ENCODE measurements around the gene RAD23A. TPM values are rescaled to one million over a fixed set of nuclear protein-coding genes. Genes with fewer than 3 reads are reported as not detected.

RAD23A gene
- total RNA-seq, 1 experiment from 2014 or later: 354 TPM

- Histone ChIP-seq H3K27me3 (no peaks in the 10 kb centered on the region), H3K36me3 (no peaks in the 10 kb centered on the region), H3K4me3 (no peak overlapping the region), H3K9me3 (no peaks in the 10 kb centered on the region)
- no peak for DNase-seq
These were observed 42.1 kb downstream of the RAD23A start for GRCh38 chr19:12987781-12988180.

- no peak for DNase-seq
- H3K4me3 ChIP-seq: no peak overlapping the region
These were observed 44.8 kb downstream of the RAD23A start for GRCh38 chr19:12990431-12990830.

GRCh38 chr19:12990853-12991252 is 45.2 kb downstream of the RAD23A start:
- no peaks in the 10 kb centered on the region for H3K36me3 ChIP-seq
- no peak for DNase-seq
- H3K9me3 ChIP-seq: no peaks in the 10 kb centered on the region
- no peaks in the 10 kb centered on the region for H3K27me3 ChIP-seq
- H3K4me3 ChIP-seq: no peak overlapping the region

More at GRCh38 chr19:12990431-12990830, 44.8 kb downstream of the RAD23A start:
- H3K9me3 ChIP-seq: no peaks in the 10 kb centered on the region
- no peaks in the 10 kb centered on the region for H3K27me3 ChIP-seq
- H3K36me3 ChIP-seq: no peaks in the 10 kb centered on the region

- Histone ChIP-seq H3K27me3 (no peaks in the 10 kb centered on the region), H3K9me3 (no peaks in the 10 kb centered on the region), H3K36me3 (peaks cover 3% of the 10 kb centered on the region; the same call in 1 of the 2 replicates), H3K4me3 (no peak overlapping the region)
- DNase-seq: no peak
These were observed 45.6 kb downstream of the RAD23A start for GRCh38 chr19:12991296-12991695.

- DNase-seq: no peak
- Histone ChIP-seq H3K9me3 (no peaks in the 10 kb centered on the region), H3K27me3 (no peaks in the 10 kb centered on the region), H3K36me3 (peaks cover 16% of the 10 kb centered on the region), H3K4me3 (no peak overlapping the region)
These were observed 47.1 kb downstream of the RAD23A start for GRCh38 chr19:12992729-12993128.

- no peak for DNase-seq
- peaks cover 24% of the 10 kb centered on the region for H3K36me3 ChIP-seq
- H3K27me3 ChIP-seq: no peaks in the 10 kb centered on the region
- no peaks in the 10 kb centered on the region for H3K9me3 ChIP-seq
- no peak overlapping the region for H3K4me3 ChIP-seq
These were observed 47.9 kb downstream of the RAD23A start for GRCh38 chr19:12993562-12993961.

GRCh38 chr19:12994701-12995595 is 49.3 kb downstream of the RAD23A start, which contains the start of gene NFIX:
Gene NFIX, plus strand, starts transcription at chr19:12995475. Its CDS starts 363 bp downstream, at chr19:12995838.
- H3K4me3 ChIP-seq: peak within 1 kb of the TSS; percentile 95
- DNase-seq: peak; percentile 88
- no peaks in the 10 kb centered on the region for H3K27me3 ChIP-seq
- peaks cover 38% of the 10 kb centered on the region for H3K36me3 ChIP-seq
- no peaks in the 10 kb centered on the region for H3K9me3 ChIP-seq

GRCh38 chr19:12995596-12996405 is 50.1 kb downstream of the RAD23A start:
- peak; percentile 75 for DNase-seq
- Histone ChIP-seq H3K36me3 (peaks cover 47% of the 10 kb centered on the region), H3K4me3 (peak overlapping the region; percentile 95), H3K9me3 (no peaks in the 10 kb centered on the region), H3K27me3 (no peaks in the 10 kb centered on the region)

- DNase-seq: peak; percentile 83
- Histone ChIP-seq H3K36me3 (peaks cover 54% of the 10 kb centered on the region), H3K4me3 (peak overlapping the region; percentile 95), H3K9me3 (no peaks in the 10 kb centered on the region), H3K27me3 (no peaks in the 10 kb centered on the region)
These were observed 50.9 kb downstream of the RAD23A start for GRCh38 chr19:12996406-12997094.

GRCh38 chr19:12997179-12997966 is 51.7 kb downstream of the RAD23A start:
- H3K36me3 ChIP-seq: peaks cover 59% of the 10 kb centered on the region
- DNase-seq: peak; percentile 53
- no peaks in the 10 kb centered on the region for H3K27me3 ChIP-seq
- H3K4me3 ChIP-seq: peak overlapping the region; percentile 95
- H3K9me3 ChIP-seq: no peaks in the 10 kb centered on the region

GRCh38 chr19:12997967-12998940 is 52.6 kb downstream of the RAD23A start:
- peak overlapping the region; percentile 95 for H3K4me3 ChIP-seq
- H3K36me3 ChIP-seq: peaks cover 66% of the 10 kb centered on the region
- no peaks in the 10 kb centered on the region for H3K9me3 ChIP-seq
- no peaks in the 10 kb centered on the region for H3K27me3 ChIP-seq
- DNase-seq: no peak

- Histone ChIP-seq H3K4me3 (peak overlapping the region; percentile 48; the same call in 1 of the 2 replicates), H3K36me3 (peaks cover 87% of the 10 kb centered on the region), H3K27me3 (no peaks in the 10 kb centered on the region), H3K9me3 (no peaks in the 10 kb centered on the region)
- no peak for DNase-seq
These were observed 55.5 kb downstream of the RAD23A start for GRCh38 chr19:13001166-13001501.

GRCh38 chr19:13001502-13002165 is 56.0 kb downstream of the RAD23A start:
- H3K27me3 ChIP-seq: no peaks in the 10 kb centered on the region
- peak overlapping the region; percentile 48 for H3K4me3 ChIP-seq
- no peaks in the 10 kb centered on the region for H3K9me3 ChIP-seq
- peak; percentile 90 for DNase-seq
- peaks cover 90% of the 10 kb centered on the region for H3K36me3 ChIP-seq

- peak; percentile 99 for DNase-seq
These were observed 56.7 kb downstream of the RAD23A start for GRCh38 chr19:13002166-13002898.

More at GRCh38 chr19:13002166-13002898, 56.7 kb downstream of the RAD23A start:
- Histone ChIP-seq H3K9me3 (no peaks in the 10 kb centered on the region), H3K27me3 (no peaks in the 10 kb centered on the region), H3K4me3 (peak overlapping the region; percentile 48), H3K36me3 (peaks cover 90% of the 10 kb centered on the region)

Data from MG63 (cell line).